SKM-1 treated with dmso at 0.1 percent for 144 hours (cell line): Measurements from ENCODE around the gene FLOT1.

Source experiments
- DNase-seq: peaks from one replicate; lab custom pipeline; 2025; ENCODE audit not compliant: unreplicated experiment; lab: John Stamatoyannopoulos, UW

Gene FLOT1

GRCh38 chr6:30682143-30683117 lies 60.1 kb downstream of the FLOT1 start:
- DNase-seq = peak; percentile 97

DNA sequence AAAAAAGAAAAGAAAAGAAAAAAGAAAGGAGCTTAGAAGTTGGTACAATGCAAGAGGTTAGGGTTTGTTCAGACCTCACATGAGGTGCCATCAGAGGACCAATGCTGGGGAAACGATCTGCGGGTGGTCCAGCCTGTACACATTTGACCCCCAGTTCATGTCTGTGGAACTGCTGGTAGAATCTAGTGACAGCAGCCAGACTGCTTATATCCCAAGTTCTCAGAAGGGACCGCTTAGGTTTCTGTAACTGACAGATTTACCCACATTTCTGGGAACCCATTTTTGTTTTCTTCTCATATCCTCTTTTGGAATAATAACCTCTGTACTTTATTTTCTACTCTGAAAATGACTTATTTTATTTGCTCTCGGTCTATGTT lies 60.7 kb downstream of the FLOT1 start:
- DNase-seq = no peak

DNA sequence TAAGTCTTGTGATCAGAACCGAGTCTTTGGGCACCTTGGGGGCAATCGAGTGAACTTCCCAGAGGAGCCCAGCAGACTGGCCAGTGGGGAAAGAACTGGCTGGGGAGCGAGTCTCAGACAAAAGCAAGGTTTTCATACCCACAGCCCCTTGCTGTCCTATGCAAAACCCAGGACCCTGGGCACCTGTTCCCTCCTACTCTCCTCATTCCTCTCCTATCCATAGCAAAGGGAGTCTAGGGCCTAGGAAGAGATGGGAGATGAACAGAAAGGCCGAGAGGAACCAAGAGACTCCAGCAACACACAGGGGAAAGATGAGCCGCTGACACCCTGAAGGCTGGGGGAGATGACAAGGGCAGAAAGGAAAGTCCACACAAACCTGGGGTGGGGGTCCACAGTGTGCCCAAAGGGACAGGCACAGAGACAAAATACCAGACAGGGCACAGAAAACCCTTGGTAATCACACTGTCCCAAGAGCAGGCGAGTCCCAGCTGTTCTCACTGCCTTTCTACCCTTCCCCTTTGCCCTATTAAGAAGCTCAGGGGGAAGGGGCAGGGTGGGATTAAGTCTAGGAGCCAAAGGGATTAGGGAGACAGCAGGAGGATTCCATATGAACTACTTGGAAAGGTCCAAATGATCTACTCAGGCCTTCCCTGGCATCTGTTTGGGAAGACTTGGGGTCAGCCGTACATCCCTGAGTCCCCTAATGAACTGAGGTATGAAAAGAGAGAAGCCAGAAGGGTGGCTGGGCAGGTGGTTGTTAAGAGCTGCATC lies 62.5 kb downstream of the FLOT1 start:
- DNase-seq = no peak

GRCh38 chr6:30678964-30679726 lies 63.3 kb downstream of the FLOT1 start:
- peak; percentile 67 for DNase-seq
